Testis (tissue), 2 donors: ENCODE data around the gene ZGPAT.

ENCODE experiments used
- CTCF ChIP-seq, 3 experiments: fragments of 450-650 bp in 2 of 3; fragments of 200-600 bp in 1 of 3; sonication (generic) in 1 of 3; IDR thresholded peaks; one replicate each; pipeline ENCODE4 v1.5.1; 2016 to 2019; ENCODE audit warnings: antibody characterized with exemption in 3 of 3, mild to moderate bottlenecking in 2 of 3, moderate library complexity in 1 of 3
- POLR2A ChIP-seq: fragments of 450-650 bp; IDR thresholded peaks from one replicate; pipeline ENCODE4 v1.6.1; 2017; ENCODE audit warnings: antibody characterized with exemption, mild to moderate bottlenecking, moderate library complexity

GRCh38 chr20:63736893-63737694 is 29.3 kb downstream of the ZGPAT start:
- TF ChIP-seq CTCF (IDR thresholded peaks at IDR 0.05) (no peak), POLR2A (no peak)
